Measurements from ENCODE around the gene CYB561D2.

CYB561D2 gene

DNA sequence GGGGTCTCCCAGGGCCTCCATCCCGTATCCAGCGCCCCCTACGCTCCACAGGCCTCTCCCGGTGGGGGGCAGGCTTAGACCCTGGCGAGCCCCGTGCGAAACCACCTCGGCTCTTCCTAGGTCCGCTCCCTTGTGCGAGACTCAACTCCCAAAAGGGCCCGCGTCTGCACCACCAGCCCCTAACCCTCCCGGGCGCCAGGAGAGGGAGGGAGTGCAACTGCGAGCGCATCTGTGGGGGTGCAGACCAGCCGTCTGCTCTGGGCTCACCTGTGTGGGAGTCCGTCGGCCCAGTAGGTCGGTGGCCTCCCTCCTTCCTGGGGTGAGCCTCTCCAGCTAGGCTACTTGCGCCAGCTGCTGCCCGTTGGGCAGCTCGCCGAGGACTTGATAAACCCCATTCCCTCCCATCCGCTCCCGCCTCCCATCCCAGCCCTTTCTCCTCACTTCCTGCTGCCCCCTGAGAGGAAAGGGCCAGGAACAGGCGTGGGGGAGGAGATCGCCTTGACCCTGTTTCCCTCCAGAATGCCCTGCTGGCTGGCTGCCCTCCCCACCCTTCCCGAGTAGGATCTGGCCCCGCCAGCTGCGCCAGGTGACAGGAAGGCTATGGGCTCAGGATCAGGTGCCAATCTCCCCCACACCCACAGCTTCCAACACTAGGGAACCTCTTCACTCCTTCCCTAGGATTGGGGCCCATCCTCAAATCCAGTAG is 28.1 kb upstream of the CYB561D2 start, which contains the start of gene HYAL2:
HYAL2 (minus strand) TSS at position 360 of the 706 bp plus-strand sequence. CDS start 2,256 bp downstream, outside the sequence.
- TF ChIP-seq, protein P1, sequence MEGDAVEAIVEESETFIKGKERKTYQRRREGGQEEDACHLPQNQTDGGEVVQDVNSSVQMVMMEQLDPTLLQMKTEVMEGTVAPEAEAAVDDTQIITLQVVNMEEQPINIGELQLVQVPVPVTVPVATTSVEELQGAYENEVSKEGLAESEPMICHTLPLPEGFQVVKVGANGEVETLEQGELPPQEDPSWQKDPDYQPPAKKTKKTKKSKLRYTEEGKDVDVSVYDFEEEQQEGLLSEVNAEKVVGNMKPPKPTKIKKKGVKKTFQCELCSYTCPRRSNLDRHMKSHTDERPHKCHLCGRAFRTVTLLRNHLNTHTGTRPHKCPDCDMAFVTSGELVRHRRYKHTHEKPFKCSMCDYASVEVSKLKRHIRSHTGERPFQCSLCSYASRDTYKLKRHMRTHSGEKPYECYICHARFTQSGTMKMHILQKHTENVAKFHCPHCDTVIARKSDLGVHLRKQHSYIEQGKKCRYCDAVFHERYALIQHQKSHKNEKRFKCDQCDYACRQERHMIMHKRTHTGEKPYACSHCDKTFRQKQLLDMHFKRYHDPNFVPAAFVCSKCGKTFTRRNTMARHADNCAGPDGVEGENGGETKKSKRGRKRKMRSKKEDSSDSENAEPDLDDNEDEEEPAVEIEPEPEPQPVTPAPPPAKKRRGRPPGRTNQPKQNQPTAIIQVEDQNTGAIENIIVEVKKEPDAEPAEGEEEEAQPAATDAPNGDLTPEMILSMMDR (IDR thresholded peaks at IDR 0.05; ENCODE audit: low read depth, low read length, poor library complexity, severe bottlenecking), result no peak
- no peak for TF ChIP-seq EZH2phosphoT487 (IDR thresholded peaks at IDR 0.05; ENCODE audit: borderline replicate concordance, low read length)
- Histone ChIP-seq H3K27me3 (ENCODE audit: control insufficient read depth, low read length) (no peaks in the 10 kb centered on the region), H3K9me3 (ENCODE audit: control insufficient read depth, insufficient read depth, low read length) (no peaks in the 10 kb centered on the region), H3K79me2 (ENCODE audit: control insufficient read depth, low read length) (peaks cover 19% of the 10 kb centered on the region), H3K4me3 (ENCODE audit: low read length) (peak within 1 kb of the TSS; percentile 97), H4K20me1 (ENCODE audit: control insufficient read depth, insufficient read depth, low read depth, low read length) (no peaks in the 10 kb centered on the region), H3K4me1 (ENCODE audit: control insufficient read depth, low read length) (peaks cover 29% of the 10 kb centered on the region), H3K27ac (ENCODE audit: low read depth, low read length) (peak within 1 kb of the TSS; percentile 73), H3K36me3 (ENCODE audit: control insufficient read depth, low read length) (peaks cover 38% of the 10 kb centered on the region), H3F3A (ENCODE audit: control insufficient read depth, insufficient read depth) (no peaks in the 10 kb centered on the region; the same call in 1 of the 2 replicates), H3K4me2 (ENCODE audit: low read length) (peak within 1 kb of the TSS; percentile 56), H3K9me2 (replicated peaks; ENCODE audit: control insufficient read depth, low read length) (no peaks in the 10 kb centered on the region)

DNA sequence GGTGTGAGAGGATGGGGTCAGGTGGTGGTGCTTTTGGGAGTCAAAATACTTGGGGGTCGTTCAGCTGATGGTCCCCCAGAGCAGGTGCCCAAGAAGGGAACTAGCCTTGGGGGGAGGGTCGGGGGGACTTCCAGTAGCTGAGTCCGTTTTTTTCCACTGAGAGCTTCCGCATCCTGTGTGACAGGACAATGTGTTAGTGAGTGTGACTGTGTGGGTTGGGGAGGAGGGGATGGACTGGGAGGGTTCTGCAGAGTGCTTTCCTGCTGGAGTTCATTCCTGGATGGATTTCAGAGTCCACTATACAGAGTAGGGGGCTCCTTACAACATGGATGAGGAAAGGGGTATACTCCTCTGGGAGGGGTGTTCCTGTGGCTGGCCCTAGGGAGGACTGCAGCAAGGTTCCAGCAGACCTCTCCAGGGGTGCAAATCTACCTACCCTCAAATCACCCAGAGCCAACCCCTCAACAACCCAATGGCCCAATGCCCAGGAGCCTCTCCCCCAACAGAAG is 27.5 kb upstream of the CYB561D2 start:
- Histone ChIP-seq H3K4me3 (ENCODE audit: low read length) (no peak overlapping the region), H3K36me3 (ENCODE audit: control insufficient read depth, low read length) (peaks cover 35% of the 10 kb centered on the region), H3K4me2 (ENCODE audit: low read length) (no peak overlapping the region), H4K20me1 (ENCODE audit: control insufficient read depth, insufficient read depth, low read depth, low read length) (no peaks in the 10 kb centered on the region), H3K9me2 (replicated peaks; ENCODE audit: control insufficient read depth, low read length) (no peaks in the 10 kb centered on the region), H3F3A (ENCODE audit: control insufficient read depth, insufficient read depth) (no peaks in the 10 kb centered on the region; the same call in 1 of the 2 replicates), H3K4me1 (ENCODE audit: control insufficient read depth, low read length) (peaks cover 29% of the 10 kb centered on the region), H3K79me2 (ENCODE audit: control insufficient read depth, low read length) (peaks cover 24% of the 10 kb centered on the region), H3K9me3 (ENCODE audit: control insufficient read depth, insufficient read depth, low read length) (no peaks in the 10 kb centered on the region), H3K27me3 (ENCODE audit: control insufficient read depth, low read length) (no peaks in the 10 kb centered on the region), H3K27ac (ENCODE audit: low read depth, low read length) (no peak overlapping the region)
- TF ChIP-seq, protein P1 (IDR thresholded peaks at IDR 0.05; ENCODE audit: low read depth, low read length, poor library complexity, severe bottlenecking), result no peak
- TF ChIP-seq EZH2phosphoT487 (IDR thresholded peaks at IDR 0.05; ENCODE audit: borderline replicate concordance, low read length), result no peak

DNA sequence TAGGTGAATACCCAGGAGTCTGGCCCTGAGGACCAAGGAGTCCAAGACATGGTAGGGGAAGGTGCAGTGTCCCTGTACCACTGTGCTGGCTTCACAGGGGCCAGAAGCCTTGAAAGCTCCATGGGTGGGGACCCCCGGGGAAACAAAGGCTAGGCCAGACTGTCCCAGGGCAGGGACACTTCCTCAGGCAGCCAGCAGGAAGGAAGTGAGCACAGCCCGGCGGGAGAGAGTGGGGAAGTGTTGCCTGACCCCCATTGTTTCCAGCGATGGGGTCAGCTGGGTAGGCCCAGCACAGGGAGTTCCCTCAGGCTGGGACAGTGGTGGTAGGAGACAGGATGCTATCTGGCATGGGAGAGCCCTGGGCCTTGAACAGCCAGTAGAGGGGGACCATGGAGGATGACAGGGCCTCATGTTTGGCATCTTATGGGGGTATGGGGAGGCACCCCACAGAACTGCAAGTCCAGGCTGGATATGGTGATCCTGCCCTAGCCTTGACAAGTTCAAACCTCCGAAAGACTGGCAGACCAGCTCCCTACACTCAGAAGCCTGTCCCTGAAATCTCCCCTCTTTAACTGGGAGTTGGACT is 27.0 kb upstream of the CYB561D2 start:
- H3K27ac ChIP-seq (ENCODE audit: low read depth, low read length), result no peak overlapping the region
- H3K4me2 ChIP-seq (ENCODE audit: low read length), result no peak overlapping the region

More for the DNA sequence above, 27.0 kb upstream of the CYB561D2 start:
- peaks cover 4% of the 10 kb centered on the region for H3F3A ChIP-seq (ENCODE audit: control insufficient read depth, insufficient read depth)
- H3K9me3 ChIP-seq (ENCODE audit: control insufficient read depth, insufficient read depth, low read length), result no peaks in the 10 kb centered on the region
- no peaks in the 10 kb centered on the region for H3K9me2 ChIP-seq (replicated peaks; ENCODE audit: control insufficient read depth, low read length)
- no peaks in the 10 kb centered on the region for H4K20me1 ChIP-seq (ENCODE audit: control insufficient read depth, insufficient read depth, low read depth, low read length)
- H3K4me3 ChIP-seq (ENCODE audit: low read length), result no peak overlapping the region
- no peak for TF ChIP-seq EZH2phosphoT487 (IDR thresholded peaks at IDR 0.05; ENCODE audit: borderline replicate concordance, low read length)
- TF ChIP-seq, protein P1 (IDR thresholded peaks at IDR 0.05; ENCODE audit: low read depth, low read length, poor library complexity, severe bottlenecking), result no peak
- peaks cover 31% of the 10 kb centered on the region for H3K36me3 ChIP-seq (ENCODE audit: control insufficient read depth, low read length)
- H3K27me3 ChIP-seq (ENCODE audit: control insufficient read depth, low read length), result no peaks in the 10 kb centered on the region
- H3K79me2 ChIP-seq (ENCODE audit: control insufficient read depth, low read length), result peaks cover 24% of the 10 kb centered on the region
- H3K4me1 ChIP-seq (ENCODE audit: control insufficient read depth, low read length), result peaks cover 34% of the 10 kb centered on the region
